ENCODE results near the gene EWSR1.

Gene EWSR1

DNA sequence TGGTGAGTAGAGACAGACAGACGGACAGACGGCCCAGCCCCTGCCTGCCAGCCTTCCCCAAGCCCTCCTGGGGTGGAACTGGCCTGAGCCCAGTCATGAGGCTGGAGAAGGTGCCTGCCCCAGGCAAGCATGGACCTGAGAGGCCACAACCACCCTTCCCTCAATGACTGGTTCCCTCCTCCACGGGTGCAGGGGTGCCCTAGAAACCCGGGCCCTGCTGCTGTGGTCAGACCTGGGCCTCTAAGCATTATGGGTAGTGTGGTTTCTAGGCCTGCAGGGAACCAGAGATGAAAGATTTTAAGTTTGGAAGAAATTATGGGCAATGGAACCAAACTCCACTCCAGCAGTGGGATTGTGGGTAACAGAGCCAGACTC, 13.8 kb upstream of the EWSR1 start:
- Histone ChIP-seq H3K36me3 (ENCODE audit: control insufficient read depth, insufficient read depth, low read length) (no peaks in the 10 kb centered on the region), H3K9me3 (ENCODE audit: control insufficient read depth, low read length) (no peaks in the 10 kb centered on the region), H3K9ac (ENCODE audit: low read length) (no peak overlapping the region), H3K4me1 (ENCODE audit: control insufficient read depth, insufficient read depth, low read length) (no peaks in the 10 kb centered on the region), H3K4me3 (ENCODE audit: low read length) (no peak overlapping the region), H3K27me3 (ENCODE audit: control insufficient read depth, insufficient read depth, low read length) (no peaks in the 10 kb centered on the region)

DNA sequence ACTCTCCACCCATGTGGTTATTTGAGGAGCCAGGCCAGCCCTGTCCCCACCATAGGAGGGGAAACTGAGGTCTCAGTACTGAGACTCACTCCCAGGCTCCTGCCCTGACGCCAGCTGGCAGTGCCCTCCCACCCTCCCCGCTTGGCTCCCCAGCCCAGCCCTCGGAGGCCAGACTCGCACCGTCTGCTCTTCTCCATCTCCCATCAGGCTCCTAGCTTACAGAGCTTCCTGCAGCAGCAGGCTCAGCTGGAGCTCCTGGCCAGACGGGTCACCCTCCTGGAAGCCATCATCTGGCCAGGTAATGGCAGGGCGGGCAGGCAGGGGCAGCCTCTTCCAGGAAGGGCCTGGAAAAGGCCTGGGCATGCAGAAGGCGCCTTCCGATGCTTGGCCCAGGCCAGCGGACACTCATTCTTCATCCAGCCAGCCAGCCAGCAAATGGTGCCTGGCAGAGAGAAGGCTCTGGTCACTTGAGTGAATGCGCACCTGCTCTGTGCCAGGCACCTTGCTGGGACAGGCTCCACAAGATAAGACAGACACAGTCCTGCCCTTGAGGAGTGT, 12.9 kb upstream of the EWSR1 start:
- Histone ChIP-seq H3K4me1 (ENCODE audit: control insufficient read depth, insufficient read depth, low read length) (no peaks in the 10 kb centered on the region), H3K9ac (ENCODE audit: low read length) (no peak overlapping the region), H3K9me3 (ENCODE audit: control insufficient read depth, low read length) (no peaks in the 10 kb centered on the region), H3K4me3 (ENCODE audit: low read length) (no peak overlapping the region), H3K36me3 (ENCODE audit: control insufficient read depth, insufficient read depth, low read length) (no peaks in the 10 kb centered on the region), H3K27me3 (ENCODE audit: control insufficient read depth, insufficient read depth, low read length) (no peaks in the 10 kb centered on the region)

DNA sequence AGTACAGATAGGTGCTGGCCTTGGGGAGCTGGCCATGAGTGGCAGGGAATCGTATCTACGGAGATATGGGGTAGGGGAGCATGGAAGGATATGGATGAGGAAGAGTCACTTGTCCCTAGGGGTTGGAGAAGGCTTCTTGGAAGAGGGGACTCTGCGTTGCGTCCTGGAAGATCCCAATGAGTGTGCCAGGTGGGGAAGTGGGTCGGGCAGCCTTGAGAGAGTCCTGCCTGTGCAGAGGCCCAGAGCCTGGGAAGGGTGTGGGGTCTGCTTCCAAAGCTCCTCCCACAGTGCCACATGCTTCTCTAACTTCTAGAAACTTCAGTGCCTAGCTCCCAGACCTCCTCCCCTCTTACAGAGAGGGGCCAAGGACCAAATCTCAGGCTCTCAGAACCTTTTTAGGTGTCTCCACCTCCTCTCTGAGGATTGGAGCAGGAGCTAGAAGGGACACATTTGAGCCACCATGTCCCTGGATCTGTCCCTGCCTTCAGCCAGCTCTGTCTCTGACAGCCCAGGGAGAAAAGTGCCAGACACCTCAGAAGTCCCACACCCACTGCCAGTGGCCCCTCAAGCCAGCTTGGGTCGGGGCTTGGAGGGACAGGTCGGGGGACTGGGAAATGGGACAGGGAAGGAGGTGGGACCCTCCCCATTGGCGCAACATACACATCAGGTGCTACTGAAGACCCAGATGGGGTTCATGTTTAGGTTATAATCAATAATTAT, 11.3 kb upstream of the EWSR1 start:
- H3K27me3 ChIP-seq (ENCODE audit: control insufficient read depth, insufficient read depth, low read length) = no peaks in the 10 kb centered on the region
- H3K36me3 ChIP-seq (ENCODE audit: control insufficient read depth, insufficient read depth, low read length) = no peaks in the 10 kb centered on the region
- no peaks in the 10 kb centered on the region for H3K9me3 ChIP-seq (ENCODE audit: control insufficient read depth, low read length)
- no peak overlapping the region for H3K9ac ChIP-seq (ENCODE audit: low read length)
- no peaks in the 10 kb centered on the region for H3K4me1 ChIP-seq (ENCODE audit: control insufficient read depth, insufficient read depth, low read length)
- H3K4me3 ChIP-seq (ENCODE audit: low read length) = no peak overlapping the region

DNA sequence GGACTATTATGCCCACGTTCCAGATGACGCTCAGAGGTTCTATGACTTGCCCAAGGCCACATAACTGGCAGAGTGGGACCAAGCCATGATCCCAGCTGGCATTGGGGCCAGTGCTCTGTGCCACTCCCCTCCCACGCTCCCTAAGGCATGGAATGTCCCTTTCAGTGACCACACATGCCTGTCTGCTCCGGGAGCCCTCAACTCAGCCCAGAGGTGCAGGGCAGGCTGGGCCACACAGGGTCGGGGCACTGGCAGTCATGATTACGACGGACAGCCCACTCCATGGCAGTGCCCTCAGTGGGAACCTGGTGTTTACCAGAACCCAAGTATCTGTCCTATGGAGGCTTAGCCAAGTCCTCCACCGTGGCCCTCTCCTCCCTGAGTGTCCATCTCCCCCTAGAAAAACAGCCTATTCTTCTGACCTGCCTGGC, 10.3 kb upstream of the EWSR1 start:
- no peaks in the 10 kb centered on the region for H3K9me3 ChIP-seq (ENCODE audit: control insufficient read depth, low read length)
- H3K9ac ChIP-seq (ENCODE audit: low read length) = no peak overlapping the region
- H3K4me3 ChIP-seq (ENCODE audit: low read length) = no peak overlapping the region
- H3K36me3 ChIP-seq (ENCODE audit: control insufficient read depth, insufficient read depth, low read length) = no peaks in the 10 kb centered on the region
- no peaks in the 10 kb centered on the region for H3K4me1 ChIP-seq (ENCODE audit: control insufficient read depth, insufficient read depth, low read length)
- no peaks in the 10 kb centered on the region for H3K27me3 ChIP-seq (ENCODE audit: control insufficient read depth, insufficient read depth, low read length)

DNA sequence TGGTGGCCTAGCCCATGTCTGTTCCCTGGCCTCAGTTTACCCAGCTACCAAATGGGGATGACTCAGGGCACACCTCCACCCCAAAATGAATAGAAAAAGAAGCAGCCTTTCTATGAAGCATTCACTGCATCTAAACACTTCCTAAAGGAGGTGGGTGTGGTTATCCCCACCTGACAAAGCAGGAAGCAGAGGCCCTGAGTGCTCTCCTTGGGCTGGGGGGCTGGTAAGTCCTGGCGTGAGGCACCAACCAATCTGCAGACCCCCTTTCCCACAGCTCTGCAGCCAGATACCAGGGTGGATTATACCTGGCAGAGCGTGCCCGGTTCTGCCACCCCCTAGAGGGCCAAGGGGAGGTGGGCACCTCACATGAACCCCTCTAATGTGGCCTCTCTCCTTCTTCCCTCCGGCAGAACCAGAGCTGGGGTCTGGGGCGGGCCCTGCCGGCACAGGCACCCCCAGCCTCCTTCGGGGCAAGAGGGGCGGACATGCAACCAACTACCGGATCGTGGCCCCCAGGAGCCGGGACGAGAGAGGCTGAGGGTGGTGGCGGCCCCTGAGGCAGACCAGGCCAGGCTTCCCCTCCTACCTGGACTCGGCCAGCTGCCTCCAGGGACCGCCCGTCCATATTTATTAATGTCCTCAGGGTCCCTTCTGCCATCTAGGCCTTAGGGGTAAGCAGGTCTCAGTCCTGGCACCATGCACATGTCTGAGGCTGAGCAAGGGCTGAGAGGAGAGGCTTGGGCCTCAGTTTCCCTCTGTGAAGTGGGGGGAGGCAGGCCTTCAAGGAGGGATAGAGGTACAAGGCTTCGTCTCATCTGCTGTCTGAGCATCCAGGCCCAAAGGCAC, 9.4 kb upstream of the EWSR1 start:
- H3K9me3 ChIP-seq (ENCODE audit: control insufficient read depth, low read length) = no peaks in the 10 kb centered on the region
- no peaks in the 10 kb centered on the region for H3K36me3 ChIP-seq (ENCODE audit: control insufficient read depth, insufficient read depth, low read length)
- no peaks in the 10 kb centered on the region for H3K4me1 ChIP-seq (ENCODE audit: control insufficient read depth, insufficient read depth, low read length)
- no peak overlapping the region for H3K4me3 ChIP-seq (ENCODE audit: low read length)
- no peak overlapping the region for H3K9ac ChIP-seq (ENCODE audit: low read length)
- no peaks in the 10 kb centered on the region for H3K27me3 ChIP-seq (ENCODE audit: control insufficient read depth, insufficient read depth, low read length)

DNA sequence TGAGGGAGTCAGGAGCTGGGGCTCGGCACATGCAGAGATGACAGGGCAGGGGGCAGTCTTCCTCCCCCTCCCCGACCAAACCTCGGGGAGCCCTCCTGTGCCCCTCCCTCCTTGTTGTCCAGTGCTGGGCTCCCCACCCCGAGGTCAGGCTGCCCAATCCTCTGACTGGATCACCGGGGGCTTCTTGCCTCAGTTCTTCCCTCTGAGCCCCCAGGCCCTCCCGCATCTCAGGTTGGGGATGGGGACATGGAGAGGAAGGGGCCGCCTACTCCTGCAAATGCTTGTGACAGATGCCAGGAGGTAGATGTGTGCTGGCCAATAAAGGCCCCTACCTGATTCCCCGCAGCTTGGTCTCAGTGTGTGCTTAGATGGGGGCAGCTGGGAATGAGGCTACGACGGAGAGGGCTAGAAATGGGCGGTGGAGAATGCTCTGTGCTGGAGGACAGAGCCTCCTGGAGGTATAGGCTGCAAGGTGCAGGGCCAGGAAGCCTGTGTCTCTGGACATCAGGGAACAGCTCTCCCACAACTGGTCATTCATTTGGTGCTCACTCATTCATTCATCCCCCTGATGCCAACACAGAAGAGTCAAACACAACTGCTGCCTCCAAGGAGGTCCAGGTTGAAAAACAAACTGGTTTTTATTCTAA, 8.7 kb upstream of the EWSR1 start:
- Histone ChIP-seq H3K9ac (ENCODE audit: low read length) (no peak overlapping the region), H3K27me3 (ENCODE audit: control insufficient read depth, insufficient read depth, low read length) (no peaks in the 10 kb centered on the region), H3K4me3 (ENCODE audit: low read length) (no peak overlapping the region), H3K36me3 (ENCODE audit: control insufficient read depth, insufficient read depth, low read length) (no peaks in the 10 kb centered on the region), H3K9me3 (ENCODE audit: control insufficient read depth, low read length) (no peaks in the 10 kb centered on the region), H3K4me1 (ENCODE audit: control insufficient read depth, insufficient read depth, low read length) (no peaks in the 10 kb centered on the region)

DNA sequence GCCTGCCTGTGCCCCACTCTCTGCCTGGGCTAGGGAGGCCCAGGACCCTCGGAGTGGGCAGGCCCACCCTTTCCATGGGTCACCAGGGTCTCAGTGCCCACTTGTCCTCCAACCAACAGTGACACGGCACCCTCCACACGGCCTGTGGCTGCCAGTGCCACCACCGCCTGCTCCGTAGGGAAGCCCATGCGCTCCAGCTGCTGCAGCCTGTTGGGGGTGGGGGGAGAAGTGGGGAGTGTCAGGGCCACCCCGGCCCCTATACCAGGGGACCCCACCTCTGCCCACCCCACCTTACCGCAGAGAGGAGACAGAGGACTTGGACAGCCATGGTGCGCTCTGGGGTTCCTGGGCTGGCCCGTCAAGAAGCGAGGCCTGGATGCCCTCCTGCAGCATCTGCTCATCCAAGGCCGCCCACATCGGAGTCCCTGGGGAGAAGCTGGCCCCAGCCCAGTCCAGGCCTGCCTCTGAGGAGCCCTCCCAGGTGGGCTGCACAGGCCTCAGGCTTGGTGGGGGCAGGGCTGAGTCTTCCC, 8.0 kb upstream of the EWSR1 start:
- H3K4me3 ChIP-seq (ENCODE audit: low read length) = no peak overlapping the region
- no peaks in the 10 kb centered on the region for H3K27me3 ChIP-seq (ENCODE audit: control insufficient read depth, insufficient read depth, low read length)
- no peaks in the 10 kb centered on the region for H3K36me3 ChIP-seq (ENCODE audit: control insufficient read depth, insufficient read depth, low read length)
- no peaks in the 10 kb centered on the region for H3K4me1 ChIP-seq (ENCODE audit: control insufficient read depth, insufficient read depth, low read length)
- no peaks in the 10 kb centered on the region for H3K9me3 ChIP-seq (ENCODE audit: control insufficient read depth, low read length)
- H3K9ac ChIP-seq (ENCODE audit: low read length) = no peak overlapping the region

DNA sequence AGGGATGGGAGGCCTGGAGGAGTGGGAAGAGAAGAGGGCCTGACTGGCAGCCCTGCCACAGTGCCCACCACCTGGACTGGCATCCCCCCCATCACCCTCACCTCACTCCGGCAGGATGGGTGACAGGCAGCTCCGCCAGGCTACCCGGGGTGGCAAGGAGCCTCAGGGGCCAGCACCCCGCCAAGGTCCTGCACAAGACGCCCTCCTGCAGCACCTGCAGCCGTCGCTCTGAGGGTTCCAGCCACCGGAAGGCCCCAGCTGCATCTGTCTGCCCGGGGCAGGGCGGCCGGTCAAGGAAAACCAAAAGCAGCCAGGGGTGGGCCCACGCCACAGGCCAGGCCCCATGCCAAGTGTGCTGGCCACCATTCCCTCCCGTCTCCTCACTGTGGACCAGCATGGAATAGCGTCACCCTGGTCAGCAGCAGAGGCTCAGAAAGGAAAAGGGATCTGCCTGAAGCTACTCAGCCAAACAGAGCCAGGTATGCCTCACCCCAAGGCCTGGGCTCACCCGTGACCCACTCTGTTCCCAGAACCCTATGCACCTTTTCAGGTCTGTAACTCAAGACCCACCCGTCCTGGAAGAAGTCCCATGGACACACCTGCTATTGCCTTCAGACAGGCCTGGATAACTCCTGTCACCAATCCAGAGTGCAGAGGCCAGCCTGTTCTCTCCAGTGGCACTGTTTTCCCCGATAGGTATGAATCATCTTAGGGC, 7.3 kb upstream of the EWSR1 start:
- Histone ChIP-seq H3K27me3 (ENCODE audit: control insufficient read depth, insufficient read depth, low read length) (no peaks in the 10 kb centered on the region), H3K9ac (ENCODE audit: low read length) (no peak overlapping the region), H3K9me3 (ENCODE audit: control insufficient read depth, low read length) (no peaks in the 10 kb centered on the region), H3K36me3 (ENCODE audit: control insufficient read depth, insufficient read depth, low read length) (no peaks in the 10 kb centered on the region), H3K4me3 (ENCODE audit: low read length) (no peak overlapping the region), H3K4me1 (ENCODE audit: control insufficient read depth, insufficient read depth, low read length) (no peaks in the 10 kb centered on the region)

DNA sequence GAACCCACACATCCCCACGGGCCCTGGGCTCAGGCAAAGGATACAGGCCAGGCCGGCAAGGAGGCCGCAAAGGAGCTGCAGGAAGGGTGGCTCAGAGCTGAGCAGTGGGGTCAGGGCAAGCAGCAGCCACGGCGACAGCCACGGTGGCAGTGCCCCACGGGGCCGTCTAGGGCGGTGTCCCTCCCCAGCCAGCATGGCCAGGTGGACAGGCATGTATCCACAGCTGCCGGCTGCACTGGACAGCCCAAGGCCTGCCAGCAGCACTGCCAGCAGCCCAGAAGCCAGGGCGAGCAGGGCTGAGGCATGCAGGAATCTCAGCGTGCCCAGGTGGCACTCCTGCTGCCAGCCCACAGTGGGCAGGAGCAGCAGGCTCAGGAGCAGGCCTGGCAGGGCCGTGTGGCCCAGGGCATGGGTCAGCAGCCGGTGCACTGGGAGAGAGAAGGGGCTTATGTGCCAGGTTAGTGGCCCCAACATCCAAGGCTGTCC, 4.2 kb upstream of the EWSR1 start:
- Histone ChIP-seq H3K9me3 (ENCODE audit: control insufficient read depth, low read length) (no peaks in the 10 kb centered on the region), H3K36me3 (ENCODE audit: control insufficient read depth, insufficient read depth, low read length) (no peaks in the 10 kb centered on the region), H3K27me3 (ENCODE audit: control insufficient read depth, insufficient read depth, low read length) (no peaks in the 10 kb centered on the region), H3K4me1 (ENCODE audit: control insufficient read depth, insufficient read depth, low read length) (peaks cover 15% of the 10 kb centered on the region), H3K4me3 (ENCODE audit: low read length) (no peak overlapping the region), H3K9ac (ENCODE audit: low read length) (no peak overlapping the region)

DNA sequence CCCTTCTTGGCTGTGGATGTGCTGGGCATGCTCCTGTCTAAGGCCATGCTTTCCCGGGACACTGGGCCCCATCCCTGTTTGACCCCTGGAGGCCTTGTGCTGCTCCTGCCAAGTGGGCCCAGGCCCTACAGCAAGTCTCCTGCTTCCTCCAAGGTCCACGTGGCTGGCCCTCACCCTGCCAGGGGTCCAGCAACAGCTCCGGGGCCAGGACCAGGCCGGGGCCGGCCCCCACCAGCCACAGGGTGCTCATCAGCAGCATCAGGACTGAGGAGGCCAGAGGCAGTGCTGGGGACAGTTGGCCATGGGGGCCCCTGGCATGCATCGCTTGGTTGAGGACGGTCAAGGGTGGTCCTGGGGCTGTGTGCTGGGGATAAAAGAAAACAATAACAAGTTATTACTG, 2.8 kb upstream of the EWSR1 start:
- H3K4me1 ChIP-seq (ENCODE audit: control insufficient read depth, insufficient read depth, low read length) = peaks cover 22% of the 10 kb centered on the region
- no peaks in the 10 kb centered on the region for H3K9me3 ChIP-seq (ENCODE audit: control insufficient read depth, low read length)
- H3K36me3 ChIP-seq (ENCODE audit: control insufficient read depth, insufficient read depth, low read length) = no peaks in the 10 kb centered on the region
- no peak overlapping the region for H3K9ac ChIP-seq (ENCODE audit: low read length)
- no peak overlapping the region for H3K4me3 ChIP-seq (ENCODE audit: low read length)
- H3K27me3 ChIP-seq (ENCODE audit: control insufficient read depth, insufficient read depth, low read length) = no peaks in the 10 kb centered on the region

DNA sequence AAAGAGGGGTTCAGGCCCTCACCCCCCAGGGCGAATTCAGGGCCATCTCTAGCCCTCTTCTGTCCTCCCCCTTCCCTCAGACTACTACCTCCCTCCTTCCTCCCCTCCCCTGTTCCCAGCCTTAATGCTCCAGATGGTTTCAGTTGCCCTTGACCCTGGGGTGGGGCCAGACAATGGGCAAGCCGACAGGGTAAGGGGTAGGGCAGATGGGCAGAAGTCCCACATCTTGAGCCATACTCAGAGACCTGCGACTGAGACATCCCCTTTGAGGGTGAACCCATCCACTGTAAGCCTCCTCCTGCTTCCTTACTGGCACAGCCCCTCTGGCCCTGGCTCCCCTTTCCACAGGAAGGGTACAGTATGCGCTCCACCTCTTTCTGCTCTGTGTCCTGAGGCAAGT, 2.1 kb upstream of the EWSR1 start:
- no peaks in the 10 kb centered on the region for H3K36me3 ChIP-seq (ENCODE audit: control insufficient read depth, insufficient read depth, low read length)
- no peaks in the 10 kb centered on the region for H3K27me3 ChIP-seq (ENCODE audit: control insufficient read depth, insufficient read depth, low read length)
- no peaks in the 10 kb centered on the region for H3K9me3 ChIP-seq (ENCODE audit: control insufficient read depth, low read length)
- no peak overlapping the region for H3K9ac ChIP-seq (ENCODE audit: low read length)
- H3K4me1 ChIP-seq (ENCODE audit: control insufficient read depth, insufficient read depth, low read length) = peaks cover 26% of the 10 kb centered on the region
- H3K4me3 ChIP-seq (ENCODE audit: low read length) = no peak overlapping the region
